ENCODE data around the gene ASAP2.

The ASAP2 gene

GRCh38 chr2:9439536-9439935, 232.9 kb downstream of the ASAP2 start:
- TF ChIP-seq CTCF (IDR thresholded peaks at IDR 0.05; ENCODE audit: low read depth, low read length, missing control alignments) = no peak
- no peak for DNase-seq (ENCODE audit: extremely low read depth, low read depth)
- H3K4me3 ChIP-seq (replicated peaks; ENCODE audit: low read depth, low read length) = no peak overlapping the region

- no peak overlapping the region for H3K4me3 ChIP-seq (replicated peaks; ENCODE audit: low read depth, low read length)
- no peak for DNase-seq (ENCODE audit: extremely low read depth, low read depth)
- TF ChIP-seq CTCF (IDR thresholded peaks at IDR 0.05; ENCODE audit: low read depth, low read length, missing control alignments) = no peak
These were observed 233.6 kb downstream of the ASAP2 start for GRCh38 chr2:9440058-9440727.

- no peak overlapping the region for H3K4me3 ChIP-seq (replicated peaks; ENCODE audit: low read depth, low read length)
- DNase-seq (ENCODE audit: extremely low read depth, low read depth) = no peak
- no peak for TF ChIP-seq CTCF (IDR thresholded peaks at IDR 0.05; ENCODE audit: low read depth, low read length, missing control alignments)
These were observed 234.9 kb downstream of the ASAP2 start for GRCh38 chr2:9441556-9441955.

GRCh38 chr2:9443526-9443925, 236.9 kb downstream of the ASAP2 start:
- no peak for TF ChIP-seq CTCF (IDR thresholded peaks at IDR 0.05; ENCODE audit: low read depth, low read length, missing control alignments)
- H3K4me3 ChIP-seq (replicated peaks; ENCODE audit: low read depth, low read length) = no peak overlapping the region
- no peak for DNase-seq (ENCODE audit: extremely low read depth, low read depth)

- TF ChIP-seq CTCF (IDR thresholded peaks at IDR 0.05; ENCODE audit: low read depth, low read length, missing control alignments) = no peak
- DNase-seq (ENCODE audit: extremely low read depth, low read depth) = no peak
- no peak overlapping the region for H3K4me3 ChIP-seq (replicated peaks; ENCODE audit: low read depth, low read length)
These were observed 238.5 kb downstream of the ASAP2 start for GRCh38 chr2:9445089-9445488.

- no peak overlapping the region for H3K4me3 ChIP-seq (replicated peaks; ENCODE audit: low read depth, low read length)
- DNase-seq (ENCODE audit: extremely low read depth, low read depth) = no peak
- no peak for TF ChIP-seq CTCF (IDR thresholded peaks at IDR 0.05; ENCODE audit: low read depth, low read length, missing control alignments)
These were observed 244.6 kb downstream of the ASAP2 start for GRCh38 chr2:9451231-9451630.

Measured in HFF-Myc (cell line).